HPDE6-E6E7 (cell line): Measurements from ENCODE around the gene CAPN5.

Experiments
- DNase-seq: peaks from one replicate; pipeline ENCODE4 v3.0.0; 2011; ENCODE audit warnings: missing footprints; ENCODE audit errors: extremely low spot score

CAPN5 gene

DNA sequence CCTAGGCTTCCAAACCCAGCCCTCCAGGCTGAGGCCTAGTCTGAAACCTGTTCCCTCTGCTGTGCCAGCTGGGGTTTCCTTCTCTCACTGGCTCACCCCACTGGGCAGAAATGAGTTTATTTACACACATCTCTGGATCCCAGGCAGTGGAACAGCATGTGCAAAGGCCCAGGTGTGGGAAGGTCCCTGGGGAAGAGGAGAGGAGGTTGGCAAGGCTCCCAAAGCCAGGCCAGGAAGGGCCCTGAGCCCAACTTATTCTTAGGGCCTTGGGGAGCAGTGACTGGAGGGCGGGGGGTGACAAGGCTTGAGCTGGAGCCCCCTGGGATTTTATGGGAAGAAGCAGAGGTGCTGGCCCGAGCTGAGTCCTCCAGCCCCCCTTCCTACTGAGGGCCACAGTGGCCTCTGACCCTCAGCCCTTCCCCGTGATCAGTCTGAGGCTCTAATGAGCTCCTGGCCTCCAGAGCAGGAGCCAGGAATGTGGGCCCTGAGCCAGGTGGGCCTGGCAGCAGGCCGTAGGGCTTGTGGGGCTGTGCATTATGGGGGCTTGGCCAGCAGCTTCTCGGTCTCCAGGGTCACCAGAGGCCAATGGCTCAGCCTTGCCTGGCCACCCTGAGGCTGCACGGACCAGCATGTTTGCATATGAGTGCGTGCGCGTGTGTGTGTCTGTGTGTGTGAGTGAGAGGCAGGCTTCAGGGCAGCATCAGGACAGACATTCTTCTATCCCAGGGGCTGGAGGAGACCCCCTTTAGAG, 64.2 kb downstream of the CAPN5 start:
- no peak for DNase-seq

GRCh38 chr11:77131560-77131959, 64.8 kb downstream of the CAPN5 start:
- no peak for DNase-seq

DNA sequence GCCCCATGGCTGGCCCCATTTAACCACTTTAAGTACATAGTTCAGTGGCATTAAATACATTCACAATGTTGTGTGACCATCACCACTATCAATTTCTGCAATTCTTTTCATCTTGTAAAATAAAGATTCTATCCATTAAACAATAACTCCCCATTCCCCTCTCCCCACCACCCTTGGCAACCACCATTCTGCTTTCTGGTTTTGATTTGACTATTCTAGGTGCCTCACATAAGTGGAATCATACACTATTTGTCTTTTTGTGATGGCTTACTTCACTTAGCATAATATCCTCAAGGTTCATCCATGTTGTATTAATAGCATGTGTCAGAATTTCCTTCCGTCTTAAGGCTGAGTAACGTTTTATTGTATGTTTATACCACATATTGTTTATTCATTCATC, 68.3 kb downstream of the CAPN5 start:
- DNase-seq, result no peak

- no peak for DNase-seq
Measured at GRCh38 chr11:77136074-77136473, 69.3 kb downstream of the CAPN5 start.

GRCh38 chr11:77136784-77137420, 70.1 kb downstream of the CAPN5 start:
- no peak for DNase-seq

GRCh38 chr11:77137421-77137820, 70.7 kb downstream of the CAPN5 start:
- DNase-seq, result no peak

DNA sequence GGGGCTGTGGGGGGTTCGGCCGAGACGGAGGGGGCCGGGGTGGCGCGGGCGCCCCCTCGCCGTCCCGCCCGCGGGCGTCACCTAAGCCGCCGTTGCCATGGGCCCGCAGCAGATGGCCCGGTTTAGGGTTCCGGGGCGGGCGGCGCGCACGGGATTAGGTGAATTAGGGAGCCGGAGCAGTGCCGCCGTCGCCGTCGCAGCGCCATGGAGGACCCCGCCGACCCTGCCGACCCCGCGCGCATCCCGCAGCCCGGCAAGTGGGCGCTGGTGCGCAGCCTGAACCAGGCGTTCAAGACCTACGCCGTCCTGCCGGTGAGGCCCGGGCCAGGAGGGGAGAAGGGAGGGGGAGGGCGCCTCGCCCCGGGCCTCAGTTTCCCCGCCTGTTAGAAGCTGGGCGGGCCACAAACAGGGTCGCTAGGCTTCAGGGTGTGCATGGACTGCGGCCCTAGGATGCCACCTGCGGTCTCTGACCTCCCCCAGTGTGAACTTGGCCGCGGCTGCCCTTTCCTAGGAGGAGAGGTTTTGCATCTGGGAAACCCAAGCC, 71.4 kb downstream of the CAPN5 start:
- no peak for DNase-seq

DNA sequence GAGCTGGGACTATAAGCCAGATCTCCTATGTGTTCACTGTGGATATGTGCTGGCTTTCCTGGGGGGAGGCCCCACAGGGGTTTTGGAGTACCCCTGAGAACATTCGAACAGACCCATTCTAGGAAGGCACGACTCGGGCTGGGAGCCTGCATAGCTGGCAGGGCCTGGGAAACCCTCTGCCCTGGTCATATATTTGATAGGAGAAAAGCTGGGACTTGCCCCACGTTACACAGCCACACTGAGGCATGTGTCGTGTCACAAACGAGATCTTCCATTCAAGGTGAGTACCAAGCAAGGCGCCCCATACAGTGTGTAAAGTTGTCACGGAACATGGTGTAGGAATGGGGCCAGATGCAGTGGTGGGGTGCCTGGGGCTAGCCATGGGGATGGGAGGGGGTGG, 72.4 kb downstream of the CAPN5 start:
- no peak for DNase-seq

DNA sequence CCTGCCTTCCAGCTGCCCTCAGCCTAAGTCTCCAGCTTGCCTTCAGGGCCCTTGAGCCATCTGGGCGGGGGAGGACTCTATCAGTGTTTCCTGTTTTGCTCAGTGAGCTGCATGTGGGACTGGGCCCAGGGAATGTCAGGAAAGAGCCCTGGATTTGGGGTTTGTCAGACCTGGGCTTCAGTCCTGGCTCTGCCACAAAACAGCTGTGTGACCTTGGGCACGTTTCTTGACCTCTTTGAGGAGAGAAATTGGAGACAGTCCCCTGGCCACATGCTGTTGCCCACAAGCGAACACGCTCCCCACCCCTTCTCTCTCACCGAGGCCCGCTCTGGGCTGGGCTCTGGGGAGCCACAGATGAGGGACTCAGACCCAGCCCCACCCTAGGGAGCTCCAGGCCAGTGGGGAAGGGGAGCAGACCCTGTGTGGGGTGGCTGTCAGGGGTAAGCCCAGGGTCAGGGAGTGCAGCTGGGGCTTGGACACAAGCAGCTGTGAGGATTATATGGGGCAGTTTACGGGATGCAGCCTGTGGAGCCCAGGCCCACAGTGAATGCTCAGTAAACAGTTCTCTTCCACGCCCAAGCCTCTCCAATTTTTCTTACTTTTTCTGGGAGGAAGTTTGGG, 73.6 kb downstream of the CAPN5 start:
- no peak for DNase-seq

- DNase-seq, result no peak
Measured at GRCh38 chr11:77141034-77141433, 74.3 kb downstream of the CAPN5 start.

DNA sequence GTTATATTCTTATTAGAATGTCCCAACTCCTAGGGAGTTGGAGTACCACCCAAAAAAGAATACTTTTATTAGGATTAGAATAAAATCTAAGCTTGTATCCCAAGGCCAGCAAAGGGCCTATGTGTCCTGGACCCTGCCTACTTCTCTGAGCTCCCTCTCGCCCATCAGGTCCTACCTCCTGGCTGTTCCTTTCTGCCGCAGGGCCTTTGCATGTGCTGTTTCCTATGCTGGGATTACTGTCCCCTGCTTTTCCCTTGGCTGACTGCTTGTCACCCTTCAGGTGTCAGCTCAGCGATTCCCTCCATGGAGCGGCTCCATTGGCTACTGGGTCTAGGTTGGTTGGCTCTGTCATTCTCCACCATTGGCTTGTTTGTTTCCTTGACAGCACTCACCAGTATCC, 74.7 kb downstream of the CAPN5 start:
- DNase-seq, result no peak

- no peak for DNase-seq
Measured at GRCh38 chr11:77142091-77142975, 75.6 kb downstream of the CAPN5 start.

DNA sequence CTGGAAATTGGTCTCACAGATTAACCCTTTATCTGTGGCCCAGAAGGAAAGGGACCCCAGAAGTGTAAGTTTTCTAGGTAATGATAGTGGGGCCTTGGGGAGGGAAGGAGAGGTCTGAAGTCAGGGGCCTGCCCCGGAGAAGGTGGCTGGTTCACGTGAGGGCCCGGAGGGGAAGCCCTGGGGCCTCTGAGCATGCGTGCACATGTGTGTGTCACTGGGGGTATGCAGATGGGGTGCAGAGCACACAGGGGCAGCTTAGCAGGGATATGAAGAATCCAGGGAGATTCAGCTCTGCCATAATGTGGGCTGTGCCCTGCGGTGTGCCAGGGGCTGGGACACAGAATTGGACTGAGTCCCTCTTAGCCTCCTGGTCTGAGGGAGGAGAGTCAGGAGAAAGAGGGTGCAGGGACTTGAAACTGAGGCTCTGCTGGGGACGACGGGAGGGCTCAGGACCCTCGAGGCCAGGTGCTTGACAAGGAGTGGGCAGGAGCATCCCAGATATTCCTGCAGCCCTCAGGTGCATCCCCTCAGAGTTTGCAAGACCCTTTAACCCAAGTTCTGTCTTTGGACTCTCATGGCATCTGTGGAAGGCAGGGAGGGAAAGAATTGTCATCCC, 76.7 kb downstream of the CAPN5 start:
- DNase-seq, result no peak

GRCh38 chr11:77144196-77144856, 77.6 kb downstream of the CAPN5 start:
- no peak for DNase-seq

DNA sequence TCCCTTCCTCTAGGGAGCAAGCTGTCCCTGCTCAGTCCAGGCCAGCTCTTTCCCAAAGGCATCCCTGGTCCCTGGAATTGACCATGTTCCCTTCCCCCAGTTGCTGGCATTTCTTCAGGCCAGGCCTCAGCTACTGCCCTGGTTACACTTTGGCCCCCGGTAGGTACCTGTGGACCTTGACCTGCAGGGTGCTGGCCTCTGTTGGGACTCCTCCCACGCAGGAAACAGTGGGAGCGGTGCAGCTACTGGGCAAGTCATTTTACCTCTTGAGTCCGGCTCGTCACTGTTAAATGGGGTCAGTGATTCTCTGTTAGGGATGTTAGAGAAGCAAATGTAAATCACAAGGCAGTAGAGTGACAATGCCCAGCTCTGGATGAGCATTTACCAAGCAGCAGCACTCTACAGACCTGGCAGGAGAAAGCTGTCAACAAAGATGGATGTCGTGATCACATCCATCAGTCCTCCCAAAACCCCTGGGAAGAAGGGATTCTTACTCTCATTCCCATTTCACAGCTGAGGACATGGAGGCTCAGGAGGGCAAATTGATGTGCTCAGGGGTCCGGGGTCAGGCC, 78.2 kb downstream of the CAPN5 start:
- no peak for DNase-seq

GRCh38 chr11:77146261-77147035, 79.7 kb downstream of the CAPN5 start:
- no peak for DNase-seq

DNA sequence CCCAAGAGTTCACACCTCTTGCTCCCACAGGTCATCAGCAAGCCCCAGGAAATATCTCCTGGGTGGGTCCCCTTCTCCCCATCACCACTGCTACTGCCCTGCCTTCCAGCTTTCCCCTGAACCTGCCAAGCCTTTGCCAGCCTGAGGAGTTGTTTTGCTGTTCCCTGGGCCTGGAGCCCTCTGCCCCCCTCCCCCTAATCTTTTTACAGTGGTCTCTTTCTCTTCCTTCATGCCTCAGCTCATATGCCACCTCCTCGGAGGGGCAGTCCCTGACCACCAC, 80.2 kb downstream of the CAPN5 start:
- no peak for DNase-seq

- DNase-seq, result no peak
Measured at GRCh38 chr11:77147668-77148321, 81.0 kb downstream of the CAPN5 start.

- no peak for DNase-seq
Measured at GRCh38 chr11:77148963-77149715, 82.4 kb downstream of the CAPN5 start.
